ENCODE data around the gene ZFHX3. TPM values are rescaled to one million over a fixed set of nuclear protein-coding genes. Genes with fewer than 3 reads are reported as not detected.

ZFHX3 gene
- total and polyA plus RNA-seq, 2 donors from 2014 or later, result 2.3 to 29.3 TPM

GRCh38 chr16:73028263-73028662 is 19.7 kb downstream of the ZFHX3 start:
- Histone ChIP-seq H3K9ac (ENCODE audit: low read length in 3 of 3) (no peak overlapping the region), H3K27ac (ENCODE audit: low read depth in 2 of 2, low read length in 2 of 2) (no peak overlapping the region), H3K36me3 (ENCODE audit: control insufficient read depth in 2 of 3, insufficient read depth in 3 of 3, low read length in 3 of 3) (no peaks in the 10 kb centered on the region), H3K9me3 (ENCODE audit: control insufficient read depth in 2 of 3, insufficient read depth in 1 of 3, low read length in 3 of 3) (no peaks in the 10 kb centered on the region), H3K4me1 (ENCODE audit: control insufficient read depth in 2 of 3, insufficient read depth in 2 of 3, low read depth in 1 of 3, low read length in 3 of 3) (peaks cover 6 to 38% (median 34%) of the 10 kb centered on the region in 3 donors), H3K4me3 (ENCODE audit: low read length in 3 of 3) (no peak overlapping the region), H3K27me3 (ENCODE audit: control insufficient read depth, insufficient read depth, low read length) (no peaks in the 10 kb centered on the region)
- intact Hi-C loops (cut with DNase I), result no loop called here
- FAIRE-seq (no peak), DNase-seq (peak in 1 of 5 donors; percentile 37)
- no peak for TF ChIP-seq CTCF (IDR thresholded peaks at IDR 0.05; ENCODE audit: borderline replicate concordance, extremely low read depth, insufficient read depth)

DNA sequence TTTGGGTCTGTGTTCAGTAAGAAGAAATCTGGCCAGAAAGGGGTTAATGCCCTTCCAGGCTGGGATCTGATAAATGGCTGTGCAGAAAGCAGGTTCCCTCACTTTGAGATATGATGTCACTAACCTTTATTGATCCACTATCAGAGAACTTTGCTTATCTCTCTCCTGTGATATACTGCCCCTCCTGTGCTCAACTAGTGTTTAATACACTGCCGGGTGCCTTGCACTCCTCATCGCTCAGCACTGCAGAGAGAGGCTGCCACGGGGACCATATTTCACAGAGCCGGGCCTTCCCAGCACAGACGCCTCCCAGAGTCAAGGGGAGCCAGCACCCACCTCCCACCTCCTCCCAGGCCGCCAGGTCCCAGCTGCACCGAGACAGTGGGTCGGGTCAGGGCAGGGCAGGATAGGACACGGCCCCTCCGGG is 20.2 kb downstream of the ZFHX3 start:
- FAIRE-seq (no peak), DNase-seq (peak in 1 of 5 donors; percentile 53)
- H3K27ac ChIP-seq (ENCODE audit: low read depth in 2 of 2, low read length in 2 of 2), result no peak overlapping the region
- no peaks in the 10 kb centered on the region for H3K27me3 ChIP-seq (ENCODE audit: control insufficient read depth, insufficient read depth, low read length)
- H3K9ac ChIP-seq (ENCODE audit: low read length in 3 of 3), result no peak overlapping the region
- H3K4me1 ChIP-seq (ENCODE audit: control insufficient read depth in 2 of 3, insufficient read depth in 2 of 3, low read depth in 1 of 3, low read length in 3 of 3), result peaks cover 6 to 35% (median 29%) of the 10 kb centered on the region in 3 donors
- H3K36me3 ChIP-seq (ENCODE audit: control insufficient read depth in 2 of 3, insufficient read depth in 3 of 3, low read length in 3 of 3), result no peaks in the 10 kb centered on the region
- intact Hi-C loops (cut with DNase I), result no loop called here
- H3K4me3 ChIP-seq (ENCODE audit: low read length in 3 of 3), result no peak overlapping the region
- no peak for TF ChIP-seq CTCF (IDR thresholded peaks at IDR 0.05; ENCODE audit: borderline replicate concordance, extremely low read depth, insufficient read depth)
- no peaks in the 10 kb centered on the region for H3K9me3 ChIP-seq (ENCODE audit: control insufficient read depth in 2 of 3, insufficient read depth in 1 of 3, low read length in 3 of 3)

GRCh38 chr16:73026754-73027684 is 20.9 kb downstream of the ZFHX3 start:
- no peaks in the 10 kb centered on the region for H3K27me3 ChIP-seq (ENCODE audit: control insufficient read depth, insufficient read depth, low read length)
- no peak overlapping the region for H3K9ac ChIP-seq (ENCODE audit: low read length in 3 of 3)
- H3K4me3 ChIP-seq (ENCODE audit: low read length in 3 of 3), result no peak overlapping the region
- no peak overlapping the region for H3K27ac ChIP-seq (ENCODE audit: low read depth in 2 of 2, low read length in 2 of 2)
- no peak for FAIRE-seq
- TF ChIP-seq CTCF (IDR thresholded peaks at IDR 0.05; ENCODE audit: borderline replicate concordance, extremely low read depth, insufficient read depth), result no peak
- peak in 1 of 5 donors; percentile 13 for DNase-seq
- H3K9me3 ChIP-seq (ENCODE audit: control insufficient read depth in 2 of 3, insufficient read depth in 1 of 3, low read length in 3 of 3), result no peaks in the 10 kb centered on the region
- H3K36me3 ChIP-seq (ENCODE audit: control insufficient read depth in 2 of 3, insufficient read depth in 3 of 3, low read length in 3 of 3), result no peaks in the 10 kb centered on the region
- intact Hi-C loops (cut with DNase I), result no loop called here
- peaks cover 6 to 32% (median 27%) of the 10 kb centered on the region in 3 donors for H3K4me1 ChIP-seq (ENCODE audit: control insufficient read depth in 2 of 3, insufficient read depth in 2 of 3, low read depth in 1 of 3, low read length in 3 of 3)

Measured in kidney (tissue), 14 donors.